NCI-H524 (cell line): ENCODE data around the gene MMP19.
"Not testable (repeated sequence)": the region's sequence is repeated elsewhere in the genome, so short reads cannot be mapped to it uniquely, and the experiment has no call there.

Source experiments
- DNase-seq, 2 experiments: peaks; one replicate each; lab custom pipeline; 2025; lab: John Stamatoyannopoulos, UW

The MMP19 gene, protein sequence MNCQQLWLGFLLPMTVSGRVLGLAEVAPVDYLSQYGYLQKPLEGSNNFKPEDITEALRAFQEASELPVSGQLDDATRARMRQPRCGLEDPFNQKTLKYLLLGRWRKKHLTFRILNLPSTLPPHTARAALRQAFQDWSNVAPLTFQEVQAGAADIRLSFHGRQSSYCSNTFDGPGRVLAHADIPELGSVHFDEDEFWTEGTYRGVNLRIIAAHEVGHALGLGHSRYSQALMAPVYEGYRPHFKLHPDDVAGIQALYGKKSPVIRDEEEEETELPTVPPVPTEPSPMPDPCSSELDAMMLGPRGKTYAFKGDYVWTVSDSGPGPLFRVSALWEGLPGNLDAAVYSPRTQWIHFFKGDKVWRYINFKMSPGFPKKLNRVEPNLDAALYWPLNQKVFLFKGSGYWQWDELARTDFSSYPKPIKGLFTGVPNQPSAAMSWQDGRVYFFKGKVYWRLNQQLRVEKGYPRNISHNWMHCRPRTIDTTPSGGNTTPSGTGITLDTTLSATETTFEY

DNA sequence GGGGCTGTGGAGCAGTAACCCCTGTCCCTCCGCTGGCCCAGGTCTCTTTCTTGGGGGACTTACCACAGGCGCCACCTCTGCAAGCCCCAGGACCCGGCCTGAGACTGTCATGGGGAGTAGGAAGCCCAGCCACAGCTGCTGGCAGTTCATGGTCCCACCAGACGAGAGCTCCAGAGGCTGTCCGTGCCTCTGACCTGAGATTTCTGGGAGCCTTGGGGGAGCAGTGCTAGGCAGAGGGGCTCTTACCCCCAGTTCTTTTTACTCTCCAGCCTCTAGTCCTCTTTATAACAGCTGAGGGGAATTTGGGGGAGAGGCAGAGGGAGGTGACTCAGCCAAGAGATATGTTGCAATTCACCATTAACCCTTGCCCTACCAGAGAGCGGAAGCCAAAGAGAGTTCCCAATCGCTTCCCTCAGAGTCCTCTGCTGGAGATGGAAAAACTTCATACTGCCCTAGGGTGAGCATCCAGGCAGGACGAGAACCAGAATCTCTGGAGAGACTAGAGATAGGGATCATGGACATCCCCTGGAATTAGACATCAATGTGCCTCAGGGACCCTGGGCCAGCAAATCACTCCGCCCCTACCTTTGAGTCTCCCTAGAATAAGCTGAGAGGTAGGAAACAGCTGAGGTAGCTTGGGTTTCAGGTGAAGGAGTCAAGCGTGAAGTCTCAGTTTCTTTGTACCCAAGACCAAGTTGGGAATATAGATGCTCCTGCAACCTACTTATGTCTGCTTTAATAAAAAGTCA is at the start of gene MMP19:
MMP19 (minus strand) TSS at position 256 of the 749 bp plus-strand sequence; CDS start at position 150, 106 bp downstream.
- no peak for DNase-seq

DNA sequence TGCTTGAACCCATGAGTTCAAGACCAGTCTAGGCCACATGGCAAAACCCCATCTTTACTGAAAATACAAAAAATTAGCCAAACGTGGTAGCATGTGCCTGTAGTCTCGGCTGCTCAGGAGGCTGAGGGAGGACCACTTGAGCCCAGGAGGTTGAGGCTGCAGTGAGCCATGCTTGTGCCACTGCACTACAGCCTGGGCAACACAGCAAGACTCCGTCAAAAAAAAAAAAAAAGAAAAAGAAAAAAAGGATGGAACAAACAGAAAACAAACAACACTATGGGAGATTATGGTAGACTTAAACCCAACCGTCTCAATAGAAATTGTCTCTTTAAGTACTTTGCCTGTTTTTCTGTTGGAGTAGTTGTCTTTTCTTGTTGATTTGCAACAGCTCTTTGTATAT is 48.6 kb upstream of the MMP19 start:
- no peak for DNase-seq

DNA sequence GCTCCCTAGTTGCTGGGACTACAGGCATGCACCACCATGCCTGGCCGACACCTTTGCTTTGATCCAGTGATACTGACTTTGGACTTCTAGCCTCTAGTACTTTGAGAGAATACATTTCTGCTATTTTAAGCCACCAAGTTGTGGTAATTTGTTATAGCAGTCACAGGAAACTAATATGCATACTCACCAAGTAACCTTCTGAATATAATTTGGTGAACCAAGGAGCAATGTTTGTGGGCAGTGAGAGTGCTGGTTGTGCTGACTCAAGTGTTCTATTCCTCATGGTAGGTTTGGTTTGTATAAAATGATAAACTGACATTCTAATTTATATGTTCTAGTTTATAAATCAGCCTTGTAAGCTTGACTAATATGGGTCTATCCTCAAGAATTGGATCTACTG is 42.4 kb upstream of the MMP19 start:
- no peak for DNase-seq

- DNase-seq: no peak
These were observed 35.1 kb upstream of the MMP19 start for GRCh38 chr12:55877824-55878223.

DNA sequence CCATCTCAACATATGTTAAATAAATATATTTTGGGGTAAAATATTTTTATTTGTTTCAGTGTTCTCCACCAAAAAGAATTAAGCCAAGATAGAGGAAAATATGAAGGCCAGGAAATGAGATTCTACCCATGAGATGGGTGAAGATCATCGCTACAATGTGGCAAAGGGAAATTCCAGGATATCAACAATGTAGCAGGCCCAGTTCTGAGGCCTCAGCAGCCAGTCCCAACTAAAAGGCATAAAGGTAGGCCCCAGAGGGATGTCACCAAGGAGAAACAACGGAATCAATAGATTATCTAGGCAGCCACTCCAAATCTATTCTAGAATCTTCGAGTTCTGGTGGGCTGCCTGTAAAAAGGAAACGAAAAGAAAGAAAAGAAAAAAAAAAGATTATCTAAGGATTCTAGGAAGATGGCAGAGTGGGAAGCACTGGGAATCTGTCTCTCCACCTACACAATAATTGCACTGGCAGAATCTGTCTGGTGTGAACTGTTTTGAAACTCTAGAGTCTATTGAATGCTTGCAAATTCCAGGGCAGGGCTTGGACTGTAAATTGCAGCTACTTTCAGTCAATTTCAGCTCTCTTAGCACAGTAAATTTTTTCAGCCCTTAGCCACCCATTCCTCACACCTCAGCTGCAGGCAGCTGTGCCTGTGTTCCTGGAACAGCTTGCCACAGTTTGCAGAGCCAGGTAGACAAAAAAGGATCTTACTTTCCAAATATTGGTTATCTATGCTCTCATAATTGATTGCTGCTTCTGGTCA is 33.1 kb upstream of the MMP19 start:
- DNase-seq: no peak

- DNase-seq: no peak
These were observed 31.7 kb upstream of the MMP19 start for GRCh38 chr12:55874443-55874842.

- not testable (repeated sequence) for DNase-seq
These were observed 23.8 kb upstream of the MMP19 start for GRCh38 chr12:55866454-55867004.

DNA sequence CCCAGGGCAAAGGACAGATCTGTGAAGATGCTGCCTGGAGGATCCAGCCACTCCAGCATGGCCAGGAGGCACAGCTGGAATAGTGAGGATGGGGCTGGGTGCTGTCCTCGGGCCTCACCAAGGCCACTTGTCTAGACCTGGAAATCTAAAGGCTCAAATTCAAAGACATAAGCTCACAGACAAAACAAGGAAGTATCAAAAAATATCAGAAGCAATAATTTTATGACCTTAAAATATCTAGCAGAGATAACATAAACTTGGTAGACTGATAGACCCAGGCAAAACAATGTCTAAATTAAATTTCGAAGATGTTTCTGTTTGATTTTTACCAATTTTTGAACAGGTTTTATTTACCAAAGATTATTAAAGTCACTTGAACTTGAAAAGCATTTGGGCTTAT is 22.6 kb upstream of the MMP19 start:
- no peak for DNase-seq

- not testable (repeated sequence) for DNase-seq
These were observed 20.2 kb upstream of the MMP19 start for GRCh38 chr12:55862931-55863330.

- no peak for DNase-seq
These were observed 19.6 kb upstream of the MMP19 start for GRCh38 chr12:55862286-55862685.

- no peak for DNase-seq
These were observed 19.1 kb upstream of the MMP19 start for GRCh38 chr12:55861871-55862270.

GRCh38 chr12:55861396-55861795 is 18.7 kb upstream of the MMP19 start:
- DNase-seq: no peak

- no peak for DNase-seq
These were observed 10.0 kb upstream of the MMP19 start for GRCh38 chr12:55852740-55853139.

- no peak for DNase-seq
These were observed 8.2 kb upstream of the MMP19 start for GRCh38 chr12:55850893-55851292.

GRCh38 chr12:55850401-55850800 is 7.7 kb upstream of the MMP19 start:
- no peak for DNase-seq

DNA sequence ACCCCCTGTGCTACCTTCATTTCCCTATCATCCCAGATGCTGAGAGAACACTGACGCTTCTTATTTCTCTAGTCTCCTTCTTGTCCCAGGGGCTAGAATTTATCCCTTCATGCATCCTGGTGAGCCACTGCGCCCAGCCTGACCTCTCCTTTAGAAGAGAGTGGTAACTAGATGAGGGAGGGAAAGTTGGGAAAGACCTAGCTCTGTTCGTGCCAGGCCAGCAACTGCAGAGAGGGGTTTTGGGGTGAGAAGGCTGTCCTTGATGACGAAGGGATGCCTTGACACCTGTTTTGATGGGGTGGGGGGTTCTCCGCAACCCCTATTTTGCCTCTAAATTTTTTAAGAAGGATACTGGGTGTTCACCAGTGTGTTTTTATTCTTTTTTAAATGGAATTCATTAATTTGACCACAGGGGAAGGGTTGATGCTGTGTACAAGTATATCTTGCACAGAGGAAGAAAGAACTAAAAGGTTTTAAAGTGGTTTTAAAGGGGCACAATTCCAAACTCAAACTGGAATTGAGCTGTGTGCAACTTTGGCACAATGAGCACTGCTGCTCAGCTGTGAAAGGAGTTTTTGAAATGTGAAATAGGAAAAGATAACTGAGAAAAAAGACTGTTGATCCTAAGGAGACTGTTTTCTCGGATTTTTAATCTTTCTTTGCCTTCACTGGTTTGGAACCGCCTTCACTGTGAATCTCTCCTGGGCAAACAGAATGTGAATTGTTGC is 7.0 kb upstream of the MMP19 start:
- DNase-seq: no peak

GRCh38 chr12:55847603-55848291 is 5.0 kb upstream of the MMP19 start:
- no peak for DNase-seq

DNA sequence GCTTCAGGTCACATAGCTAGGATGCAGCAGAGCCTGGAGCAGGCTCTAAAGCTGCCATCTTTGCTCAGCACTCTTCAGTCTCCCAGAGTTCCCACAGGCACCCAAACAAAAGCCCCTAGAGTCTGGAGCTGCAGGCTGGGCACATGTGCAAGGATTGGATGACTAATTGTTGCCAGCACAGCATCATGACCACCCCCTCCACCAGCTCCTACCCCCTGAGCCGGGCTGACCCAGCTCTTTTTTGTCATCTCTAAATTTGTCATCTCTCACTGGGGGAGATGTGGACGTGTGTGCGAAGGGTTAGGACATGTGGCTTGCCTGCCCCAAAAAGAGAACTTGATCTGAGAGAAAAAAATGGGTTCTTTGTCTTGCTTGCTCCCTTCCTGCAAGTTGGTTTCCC is 4.3 kb upstream of the MMP19 start:
- no peak for DNase-seq

GRCh38 chr12:55845785-55846496 is 3.2 kb upstream of the MMP19 start:
- DNase-seq: no peak

DNA sequence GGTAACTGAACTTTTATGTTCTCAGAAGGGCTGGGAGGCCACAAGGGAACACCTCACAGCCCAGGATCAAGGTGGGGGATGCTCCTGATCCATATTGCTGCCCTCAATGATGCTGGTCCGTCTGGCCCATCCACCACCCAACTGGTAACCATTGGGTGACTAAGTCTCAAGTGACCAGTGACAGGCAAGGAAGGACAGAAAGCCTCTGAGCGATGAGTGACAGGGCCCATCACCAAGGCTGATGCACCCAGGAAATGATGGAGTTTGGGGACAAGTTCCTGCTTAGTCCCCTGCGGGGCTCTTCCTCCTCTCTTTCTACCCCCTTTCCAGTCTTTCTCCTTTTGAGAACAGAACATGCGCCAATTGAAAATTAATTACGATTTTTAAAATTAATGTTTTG is 2.6 kb upstream of the MMP19 start:
- no peak for DNase-seq
